Caco-2 (cell line): Measurements from ENCODE around the gene SLC30A1. TPM values are rescaled to one million over a fixed set of nuclear protein-coding genes. Genes with fewer than 3 reads are reported as not detected.
A peak's percentile ranks its signal among the peaks of the same experiment; 100 is the strongest.

Source experiments
- BruUV-seq: library from RNA; stranded (reverse); fragments of 400-500 nt; replicated peaks from 2 replicates; lab custom pipeline; 2021; lab: Mats Ljungman, UMichigan
- CTCF ChIA-PET: fragments of 300-600 bp; sonication (Branson Sonifier 250); formaldehyde crosslinking; loops from one replicate; lab custom pipeline; 2022; ENCODE audit warnings: antibody characterized with exemption; lab: Charles Lee
- POLR2A ChIA-PET: fragments of 300-600 bp; sonication (Branson Sonifier 250); formaldehyde crosslinking; loops from one replicate; lab custom pipeline; 2022; ENCODE audit warnings: antibody characterized with exemption; lab: Charles Lee
- DNase-seq, 2 experiments: peaks; one replicate each; pipeline versions ENCODE4 v3.0.0 to v3.0.0-alpha.2; 2020 to 2022
- H3K27me3 ChIP-seq: replicated peaks from 2 replicates; pipeline ENCODE4 v1.6.0; 2011; ENCODE audit warnings: low read length; ENCODE audit not compliant: control insufficient read depth, insufficient read depth
- H3K36me3 ChIP-seq: 2 replicates; pipeline ENCODE4 v1.5.1; 2011; ENCODE audit warnings: low read length; ENCODE audit not compliant: control insufficient read depth, insufficient read depth
- H3K4me1 ChIP-seq: fragments of 250-450 bp; sonication (Bioruptor Pico); 2 replicates; pipeline ENCODE4 v1.5.1; 2020; ENCODE audit warnings: mild to moderate bottlenecking
- H3K4me3 ChIP-seq: 2 replicates; pipeline ENCODE4 v1.5.1; 2011; ENCODE audit warnings: low read depth, mild to moderate bottlenecking, control low read depth, low read length
- H3K9me3 ChIP-seq: fragments of 250-450 bp; sonication (Bioruptor Pico); 2 replicates; pipeline ENCODE4 v1.5.1; 2020; ENCODE audit warnings: mild to moderate bottlenecking, moderate library complexity
- H3K27ac Mint-ChIP-seq: one replicate; pipeline ENCODE4 v1.8.0; 2022; ENCODE audit warnings: mixed read lengths; ENCODE audit not compliant: unreplicated experiment
- H3K27me3 Mint-ChIP-seq: one replicate; pipeline ENCODE4 v1.8.0; 2022; ENCODE audit warnings: mixed read lengths; ENCODE audit not compliant: insufficient read depth, unreplicated experiment
- H3K36me3 Mint-ChIP-seq: one replicate; pipeline ENCODE4 v1.8.0; 2022; ENCODE audit warnings: mild to moderate bottlenecking, mixed read lengths; ENCODE audit not compliant: insufficient read depth, unreplicated experiment
- H3K4me1 Mint-ChIP-seq: one replicate; pipeline ENCODE4 v1.8.0; 2022; ENCODE audit warnings: low read depth, mixed read lengths; ENCODE audit not compliant: unreplicated experiment
- H3K4me3 Mint-ChIP-seq: one replicate; pipeline ENCODE4 v1.8.0; 2022; ENCODE audit warnings: mild to moderate bottlenecking, moderate library complexity, mixed read lengths; ENCODE audit not compliant: unreplicated experiment
- H3K9me3 Mint-ChIP-seq: one replicate; pipeline ENCODE4 v1.8.0; 2022; ENCODE audit warnings: mixed read lengths; ENCODE audit not compliant: unreplicated experiment
- CTCF ChIP-seq, 2 experiments: fragments of 200-600 bp in 1 of 2; IDR thresholded peaks; 1 replicate in 1 of 2; 2 replicates in 1 of 2; pipeline versions ENCODE4 v1.5.1 to v1.8.0; 2011 to 2022; ENCODE audit warnings: antibody characterized with exemption in 1 of 2, control low read depth in 1 of 2, inconsistent platforms in 1 of 2, low read depth in 1 of 2, low read length in 1 of 2, mild to moderate bottlenecking in 1 of 2, moderate library complexity in 1 of 2; ENCODE audit not compliant: insufficient read depth in 1 of 2, severe bottlenecking in 1 of 2, unreplicated experiment in 1 of 2
- intact Hi-C: fragments of 100-400 bp; cut with micrococcal nuclease; formaldehyde crosslinking; loops from one replicate; pipeline ENCODE4 v1.10.0; 2022; ENCODE audit not compliant: unreplicated experiment
- total RNA-seq: library from RNA; stranded (reverse); gene quantifications from 2 replicates; pipeline ENCODE4 v1.2.3, GENCODE V29; 2022

The SLC30A1 gene
- total RNA-seq, 1 experiment from 2014 or later: 26.6 TPM

GRCh38 chr1:211583011-211583992 lies 4.3 kb upstream of the SLC30A1 start:
- H3K4me3 ChIP-seq: no peak overlapping the region
- DNase-seq: no peak
- Mint-ChIP-seq H3K27ac (no peak overlapping the region), H3K36me3 (peaks cover 5% of the 10 kb centered on the region), H3K9me3 (no peaks in the 10 kb centered on the region), H3K4me3 (no peak overlapping the region), H3K4me1 (peaks cover 22% of the 10 kb centered on the region), H3K27me3 (no peaks in the 10 kb centered on the region)
- BruUV-seq: no TSS peak
- intact Hi-C loops: no loop called here
- ChIA-PET CTCF (no interaction called here), POLR2A (no interaction called here)
- peaks cover 20% of the 10 kb centered on the region for H3K4me1 ChIP-seq
- H3K36me3 ChIP-seq: no peaks in the 10 kb centered on the region
- no peaks in the 10 kb centered on the region for H3K27me3 ChIP-seq
- TF ChIP-seq CTCF (IDR thresholded peaks at IDR 0.05; ENCODE audit: insufficient read depth in 1 of 2, low read depth in 1 of 2, low read length in 1 of 2, severe bottlenecking in 1 of 2, unreplicated experiment in 1 of 2): no peak
- H3K9me3 ChIP-seq: no peaks in the 10 kb centered on the region

DNA sequence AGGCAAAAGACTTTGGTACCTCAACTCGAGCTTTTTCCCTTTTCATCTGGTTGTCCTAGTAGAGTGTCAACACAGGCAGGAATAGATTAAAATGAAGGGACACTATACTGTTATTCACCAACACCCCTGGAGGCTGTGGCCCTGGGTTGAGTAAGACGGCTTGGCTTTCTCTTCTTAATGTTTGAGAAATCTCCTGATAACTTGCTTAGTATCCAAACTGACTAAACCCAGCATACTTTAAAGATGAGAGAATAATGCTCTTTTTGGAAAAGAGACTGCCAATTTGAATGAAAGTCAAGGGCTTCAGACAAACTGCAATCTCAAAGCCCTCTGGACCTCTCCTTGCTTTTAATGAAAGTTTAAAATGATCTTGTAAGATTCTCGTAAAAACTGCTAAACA lies 2.6 kb upstream of the SLC30A1 start:
- H3K4me3 Mint-ChIP-seq: no peak overlapping the region
- ChIA-PET CTCF (no interaction called here), POLR2A (no interaction called here)
- no peaks in the 10 kb centered on the region for H3K9me3 ChIP-seq
- no peaks in the 10 kb centered on the region for H3K9me3 Mint-ChIP-seq
- H3K36me3 ChIP-seq: no peaks in the 10 kb centered on the region
- H3K4me1 Mint-ChIP-seq: peaks cover 22% of the 10 kb centered on the region
- no peak for DNase-seq
- H3K4me1 ChIP-seq: peaks cover 20% of the 10 kb centered on the region
- intact Hi-C loops: no loop called here
- TF ChIP-seq CTCF (IDR thresholded peaks at IDR 0.05; ENCODE audit: insufficient read depth in 1 of 2, low read depth in 1 of 2, low read length in 1 of 2, severe bottlenecking in 1 of 2, unreplicated experiment in 1 of 2): no peak
- BruUV-seq: no TSS peak
- H3K27ac Mint-ChIP-seq: no peak overlapping the region
- H3K4me3 ChIP-seq: no peak overlapping the region
- H3K36me3 Mint-ChIP-seq: peaks cover 15% of the 10 kb centered on the region
- no peaks in the 10 kb centered on the region for H3K27me3 ChIP-seq
- no peaks in the 10 kb centered on the region for H3K27me3 Mint-ChIP-seq

DNA sequence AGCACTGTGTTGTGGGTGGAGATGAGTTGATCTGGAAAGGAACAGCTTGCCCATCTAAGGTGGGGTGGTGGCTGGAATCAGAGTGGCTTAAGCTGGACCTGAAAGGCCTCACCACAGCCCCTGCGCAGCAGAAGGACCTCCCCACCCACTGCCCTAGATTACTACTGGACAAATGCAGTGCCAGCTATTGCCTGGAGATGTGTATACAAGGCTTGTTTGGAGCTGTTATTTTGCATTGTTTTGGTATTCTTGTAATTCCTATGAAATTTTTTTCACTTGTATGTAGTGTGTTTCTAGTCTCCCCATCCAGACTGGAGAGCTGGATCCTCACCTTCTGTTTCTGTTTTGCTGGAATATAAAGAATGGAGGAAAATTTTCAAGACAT lies 1.3 kb upstream of the SLC30A1 start:
- Mint-ChIP-seq H3K4me1 (peaks cover 22% of the 10 kb centered on the region), H3K27ac (peak overlapping the region; percentile 81)

More for the DNA sequence above, 1.3 kb upstream of the SLC30A1 start:
- intact Hi-C loops: no loop called here
- no peaks in the 10 kb centered on the region for H3K9me3 Mint-ChIP-seq
- ChIA-PET CTCF (interaction anchor here (0.6 to 2.7 kb wide), 7 partner anchors 25 to 104 kb away, joined by 3 to 25 read pairs (median 7); no protein-coding TSS in a partner anchor), POLR2A (interaction anchor here (0.9 kb wide), 1 partner anchor 96 kb away, joined by 3 read pairs; the partner anchor contains the start of gene NEK2)
- DNase-seq: peak in 1 of 2 experiments; percentile 19
- Histone ChIP-seq H3K27me3 (no peaks in the 10 kb centered on the region), H3K36me3 (peaks cover 1% of the 10 kb centered on the region; the same call in 1 of the 2 replicates), H3K4me3 (peak overlapping the region; percentile 98), H3K9me3 (no peaks in the 10 kb centered on the region), H3K4me1 (peaks cover 20% of the 10 kb centered on the region)
- H3K4me3 Mint-ChIP-seq: peak overlapping the region; percentile 72
- no peaks in the 10 kb centered on the region for H3K27me3 Mint-ChIP-seq
- BruUV-seq: no TSS peak
- no peak for TF ChIP-seq CTCF (IDR thresholded peaks at IDR 0.05; ENCODE audit: insufficient read depth in 1 of 2, low read depth in 1 of 2, low read length in 1 of 2, severe bottlenecking in 1 of 2, unreplicated experiment in 1 of 2)
- peaks cover 21% of the 10 kb centered on the region for H3K36me3 Mint-ChIP-seq
